ENCODE measurements around the gene CEMIP. TPM values are rescaled to one million over a fixed set of nuclear protein-coding genes. Genes with fewer than 3 reads are reported as not detected.

The CEMIP gene
- total and polyA plus RNA-seq, 10 of the 15 experiments (the other 5 are each of a cell fraction or from before 2014, with no cell fraction given), result 0.01 to 0.44 (median 0.16) TPM; not detected in 6

DNA sequence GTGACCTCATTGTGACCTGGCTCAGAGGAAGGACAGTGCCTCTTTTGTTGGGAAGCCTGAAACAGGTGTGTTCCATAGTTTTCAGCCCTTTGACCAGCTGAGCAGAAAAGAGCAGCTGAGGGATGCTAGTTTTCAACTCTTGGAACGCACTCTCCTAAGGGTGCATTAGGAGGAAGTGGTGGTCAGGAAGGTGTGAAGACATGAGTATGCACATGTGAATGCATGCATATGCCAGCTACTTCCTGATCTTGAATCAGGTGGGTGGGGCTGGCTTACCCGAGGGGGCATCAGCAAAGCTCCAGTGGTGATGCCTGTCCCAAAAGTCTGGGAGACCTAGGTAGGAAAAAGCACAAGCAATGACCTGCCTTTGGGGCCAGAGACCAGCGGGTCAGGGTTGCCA lies 23.3 kb upstream of the CEMIP start (continued):
- TF ChIP-seq ZNF24 (IDR thresholded peaks at IDR 0.05) (no peak), STAT1 (conservative IDR thresholded peaks at IDR 0.05) (no peak)
- TF ChIP-seq, protein P1, sequence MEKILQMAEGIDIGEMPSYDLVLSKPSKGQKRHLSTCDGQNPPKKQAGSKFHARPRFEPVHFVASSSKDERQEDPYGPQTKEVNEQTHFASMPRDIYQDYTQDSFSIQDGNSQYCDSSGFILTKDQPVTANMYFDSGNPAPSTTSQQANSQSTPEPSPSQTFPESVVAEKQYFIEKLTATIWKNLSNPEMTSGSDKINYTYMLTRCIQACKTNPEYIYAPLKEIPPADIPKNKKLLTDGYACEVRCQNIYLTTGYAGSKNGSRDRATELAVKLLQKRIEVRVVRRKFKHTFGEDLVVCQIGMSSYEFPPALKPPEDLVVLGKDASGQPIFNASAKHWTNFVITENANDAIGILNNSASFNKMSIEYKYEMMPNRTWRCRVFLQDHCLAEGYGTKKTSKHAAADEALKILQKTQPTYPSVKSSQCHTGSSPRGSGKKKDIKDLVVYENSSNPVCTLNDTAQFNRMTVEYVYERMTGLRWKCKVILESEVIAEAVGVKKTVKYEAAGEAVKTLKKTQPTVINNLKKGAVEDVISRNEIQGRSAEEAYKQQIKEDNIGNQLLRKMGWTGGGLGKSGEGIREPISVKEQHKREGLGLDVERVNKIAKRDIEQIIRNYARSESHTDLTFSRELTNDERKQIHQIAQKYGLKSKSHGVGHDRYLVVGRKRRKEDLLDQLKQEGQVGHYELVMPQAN (conservative IDR thresholded peaks at IDR 0.05), result no peak
- TF ChIP-seq, protein P2, sequence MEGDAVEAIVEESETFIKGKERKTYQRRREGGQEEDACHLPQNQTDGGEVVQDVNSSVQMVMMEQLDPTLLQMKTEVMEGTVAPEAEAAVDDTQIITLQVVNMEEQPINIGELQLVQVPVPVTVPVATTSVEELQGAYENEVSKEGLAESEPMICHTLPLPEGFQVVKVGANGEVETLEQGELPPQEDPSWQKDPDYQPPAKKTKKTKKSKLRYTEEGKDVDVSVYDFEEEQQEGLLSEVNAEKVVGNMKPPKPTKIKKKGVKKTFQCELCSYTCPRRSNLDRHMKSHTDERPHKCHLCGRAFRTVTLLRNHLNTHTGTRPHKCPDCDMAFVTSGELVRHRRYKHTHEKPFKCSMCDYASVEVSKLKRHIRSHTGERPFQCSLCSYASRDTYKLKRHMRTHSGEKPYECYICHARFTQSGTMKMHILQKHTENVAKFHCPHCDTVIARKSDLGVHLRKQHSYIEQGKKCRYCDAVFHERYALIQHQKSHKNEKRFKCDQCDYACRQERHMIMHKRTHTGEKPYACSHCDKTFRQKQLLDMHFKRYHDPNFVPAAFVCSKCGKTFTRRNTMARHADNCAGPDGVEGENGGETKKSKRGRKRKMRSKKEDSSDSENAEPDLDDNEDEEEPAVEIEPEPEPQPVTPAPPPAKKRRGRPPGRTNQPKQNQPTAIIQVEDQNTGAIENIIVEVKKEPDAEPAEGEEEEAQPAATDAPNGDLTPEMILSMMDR (IDR thresholded peaks at IDR 0.05 in 2 of 3, conservative IDR thresholded peaks at IDR 0.05 in 1 of 3; ENCODE audit: control insufficient read depth in 2 of 3, extremely low read depth in 1 of 3, insufficient read depth in 1 of 3, low read depth in 3 of 3, low read length in 3 of 3), result no peak

DNA sequence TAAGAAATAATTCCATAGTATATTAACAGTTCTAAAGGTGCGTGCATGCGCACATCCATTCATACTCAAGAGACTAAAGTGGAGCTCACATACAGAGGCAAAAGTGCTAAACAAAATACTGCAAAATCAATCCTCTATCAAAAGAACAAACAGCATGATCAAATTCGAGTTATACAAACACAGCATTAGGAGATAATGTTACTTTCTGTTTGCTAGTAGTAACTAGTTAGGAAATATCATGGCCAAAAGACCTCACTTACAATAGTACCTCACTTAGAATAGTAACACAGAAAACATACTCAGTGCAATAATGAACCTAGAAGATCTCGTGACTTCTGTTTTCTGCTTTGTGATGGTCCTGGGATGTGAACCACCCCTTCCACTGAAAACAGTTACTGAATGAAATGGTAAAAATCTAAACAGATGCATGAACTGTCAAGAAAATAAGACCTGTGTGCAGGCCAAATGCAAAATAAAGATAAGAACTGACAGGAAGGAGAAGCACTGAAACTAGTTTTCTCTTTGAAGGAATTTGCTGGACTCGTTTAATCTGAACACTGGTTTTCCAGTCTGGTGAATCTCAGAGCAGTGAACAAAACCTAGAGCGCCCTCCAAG lies 20.9 kb upstream of the CEMIP start:
- Histone ChIP-seq H3K27me3 (replicated peaks in 1 of 2; ENCODE audit: control insufficient read depth in 2 of 2, insufficient read depth in 2 of 2, low read length in 1 of 2) (no peaks in the 10 kb centered on the region), H4K20me1 (ENCODE audit: control insufficient read depth, insufficient read depth) (no peaks in the 10 kb centered on the region), H3K27ac (ENCODE audit: control insufficient read depth, insufficient read depth) (no peak overlapping the region), H3K9me3 (replicated peaks; ENCODE audit: control insufficient read depth, insufficient read depth, low read length) (no peaks in the 10 kb centered on the region), H3K79me2 (ENCODE audit: control insufficient read depth, insufficient read depth, low read length) (no peaks in the 10 kb centered on the region), H3K4me1 (ENCODE audit: control insufficient read depth, insufficient read depth, low read length) (no peaks in the 10 kb centered on the region), H3K4me3 (no peak overlapping the region), H3K9ac (ENCODE audit: control insufficient read depth, insufficient read depth, low read length) (no peak overlapping the region), H3K36me3 (ENCODE audit: control insufficient read depth in 2 of 2, insufficient read depth in 2 of 2, low read length in 1 of 2) (no peaks in the 10 kb centered on the region; a peak in 2 of 4 replicates), H3K4me2 (ENCODE audit: control insufficient read depth, insufficient read depth) (no peak overlapping the region), H2AFZ (ENCODE audit: control insufficient read depth, low read depth, low read length) (no peak overlapping the region)
- ATAC-seq (no peak), FAIRE-seq (no peak), DNase-seq (ENCODE audit: low read depth, low spot score) (no peak)
- ChIA-PET CTCF (interaction anchor here (1.0 kb wide), 1 partner anchor 18 kb away, joined by 4 read pairs; no protein-coding TSS in a partner anchor), RAD21 (ENCODE audit: unreplicated experiment) (no interaction called here), POLR2A (no interaction called here), SMC1A (ENCODE audit: uncharacterized antibody, unreplicated experiment) (interaction anchor here (0.9 kb wide), 1 partner anchor 192 kb away, joined by 3 read pairs; no protein-coding TSS in a partner anchor)
- no TSS peak for BruUV-seq (replicated peaks)
- 49% methylated on average over 6 of the region's 6 CpGs for WGBS (ENCODE audit: insufficient coverage, insufficient replicate concordance, low lambda C conversion rate, missing lambda C conversion rate)
- intact Hi-C loops (cut with micrococcal nuclease; ENCODE audit: unreplicated experiment), result no loop called here
- in situ Hi-C loops (cut with MboI), result no loop called here
- TF ChIP-seq, protein P3, sequence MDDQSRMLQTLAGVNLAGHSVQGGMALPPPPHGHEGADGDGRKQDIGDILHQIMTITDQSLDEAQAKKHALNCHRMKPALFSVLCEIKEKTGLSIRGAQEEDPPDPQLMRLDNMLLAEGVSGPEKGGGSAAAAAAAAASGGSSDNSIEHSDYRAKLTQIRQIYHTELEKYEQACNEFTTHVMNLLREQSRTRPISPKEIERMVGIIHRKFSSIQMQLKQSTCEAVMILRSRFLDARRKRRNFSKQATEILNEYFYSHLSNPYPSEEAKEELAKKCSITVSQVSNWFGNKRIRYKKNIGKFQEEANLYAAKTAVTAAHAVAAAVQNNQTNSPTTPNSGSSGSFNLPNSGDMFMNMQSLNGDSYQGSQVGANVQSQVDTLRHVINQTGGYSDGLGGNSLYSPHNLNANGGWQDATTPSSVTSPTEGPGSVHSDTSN (IDR thresholded peaks at IDR 0.05; ENCODE audit: insufficient replicate concordance, low read depth, low read length), result no peak
- TF ChIP-seq CBX3 (IDR thresholded peaks at IDR 0.05; ENCODE audit: borderline replicate concordance, low read depth), result no peak
- TF ChIP-seq, protein P4, sequence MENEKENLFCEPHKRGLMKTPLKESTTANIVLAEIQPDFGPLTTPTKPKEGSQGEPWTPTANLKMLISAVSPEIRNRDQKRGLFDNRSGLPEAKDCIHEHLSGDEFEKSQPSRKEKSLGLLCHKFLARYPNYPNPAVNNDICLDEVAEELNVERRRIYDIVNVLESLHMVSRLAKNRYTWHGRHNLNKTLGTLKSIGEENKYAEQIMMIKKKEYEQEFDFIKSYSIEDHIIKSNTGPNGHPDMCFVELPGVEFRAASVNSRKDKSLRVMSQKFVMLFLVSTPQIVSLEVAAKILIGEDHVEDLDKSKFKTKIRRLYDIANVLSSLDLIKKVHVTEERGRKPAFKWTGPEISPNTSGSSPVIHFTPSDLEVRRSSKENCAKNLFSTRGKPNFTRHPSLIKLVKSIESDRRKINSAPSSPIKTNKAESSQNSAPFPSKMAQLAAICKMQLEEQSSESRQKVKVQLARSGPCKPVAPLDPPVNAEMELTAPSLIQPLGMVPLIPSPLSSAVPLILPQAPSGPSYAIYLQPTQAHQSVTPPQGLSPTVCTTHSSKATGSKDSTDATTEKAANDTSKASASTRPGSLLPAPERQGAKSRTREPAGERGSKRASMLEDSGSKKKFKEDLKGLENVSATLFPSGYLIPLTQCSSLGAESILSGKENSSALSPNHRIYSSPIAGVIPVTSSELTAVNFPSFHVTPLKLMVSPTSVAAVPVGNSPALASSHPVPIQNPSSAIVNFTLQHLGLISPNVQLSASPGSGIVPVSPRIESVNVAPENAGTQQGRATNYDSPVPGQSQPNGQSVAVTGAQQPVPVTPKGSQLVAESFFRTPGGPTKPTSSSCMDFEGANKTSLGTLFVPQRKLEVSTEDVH (IDR thresholded peaks at IDR 0.05; ENCODE audit: low read depth, partially characterized antibody), result no peak
- no peak for TF ChIP-seq POLR2AphosphoS5 (IDR thresholded peaks at IDR 0.05; ENCODE audit: low read length)
- TF ChIP-seq, protein P5, sequence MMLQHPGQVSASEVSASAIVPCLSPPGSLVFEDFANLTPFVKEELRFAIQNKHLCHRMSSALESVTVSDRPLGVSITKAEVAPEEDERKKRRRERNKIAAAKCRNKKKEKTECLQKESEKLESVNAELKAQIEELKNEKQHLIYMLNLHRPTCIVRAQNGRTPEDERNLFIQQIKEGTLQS (IDR thresholded peaks at IDR 0.05; ENCODE audit: borderline replicate concordance, extremely low read depth, low read depth, low read length), result no peak

Data from GM12878 (cell line).